Measurements from ENCODE around the gene TENM4. TPM values are rescaled to one million over a fixed set of nuclear protein-coding genes. Genes with fewer than 3 reads are reported as not detected.

TENM4 gene
- total RNA-seq, 1 experiment from 2014 or later, result 25.0 TPM

DNA sequence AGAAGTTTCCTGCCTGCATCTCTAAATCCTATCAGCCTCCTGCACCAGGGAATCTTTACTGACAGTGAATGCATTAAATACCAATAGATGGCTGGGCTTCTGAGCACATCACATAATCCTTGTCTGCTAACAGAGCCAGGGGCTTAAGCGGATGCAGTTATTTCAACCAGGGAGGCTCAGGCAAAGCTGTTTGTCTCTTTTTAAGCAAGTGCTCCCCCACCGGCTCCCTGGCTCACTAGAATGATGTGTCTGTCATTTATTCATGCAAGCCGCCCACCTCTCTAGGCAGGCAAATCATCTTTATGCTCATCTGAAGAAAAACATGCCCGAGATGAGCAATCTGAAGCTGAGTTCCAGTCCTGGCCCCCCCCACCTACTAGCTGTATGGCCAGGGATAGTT, 182.3 kb downstream of the TENM4 start (continued):
- TF ChIP-seq, protein P1, sequence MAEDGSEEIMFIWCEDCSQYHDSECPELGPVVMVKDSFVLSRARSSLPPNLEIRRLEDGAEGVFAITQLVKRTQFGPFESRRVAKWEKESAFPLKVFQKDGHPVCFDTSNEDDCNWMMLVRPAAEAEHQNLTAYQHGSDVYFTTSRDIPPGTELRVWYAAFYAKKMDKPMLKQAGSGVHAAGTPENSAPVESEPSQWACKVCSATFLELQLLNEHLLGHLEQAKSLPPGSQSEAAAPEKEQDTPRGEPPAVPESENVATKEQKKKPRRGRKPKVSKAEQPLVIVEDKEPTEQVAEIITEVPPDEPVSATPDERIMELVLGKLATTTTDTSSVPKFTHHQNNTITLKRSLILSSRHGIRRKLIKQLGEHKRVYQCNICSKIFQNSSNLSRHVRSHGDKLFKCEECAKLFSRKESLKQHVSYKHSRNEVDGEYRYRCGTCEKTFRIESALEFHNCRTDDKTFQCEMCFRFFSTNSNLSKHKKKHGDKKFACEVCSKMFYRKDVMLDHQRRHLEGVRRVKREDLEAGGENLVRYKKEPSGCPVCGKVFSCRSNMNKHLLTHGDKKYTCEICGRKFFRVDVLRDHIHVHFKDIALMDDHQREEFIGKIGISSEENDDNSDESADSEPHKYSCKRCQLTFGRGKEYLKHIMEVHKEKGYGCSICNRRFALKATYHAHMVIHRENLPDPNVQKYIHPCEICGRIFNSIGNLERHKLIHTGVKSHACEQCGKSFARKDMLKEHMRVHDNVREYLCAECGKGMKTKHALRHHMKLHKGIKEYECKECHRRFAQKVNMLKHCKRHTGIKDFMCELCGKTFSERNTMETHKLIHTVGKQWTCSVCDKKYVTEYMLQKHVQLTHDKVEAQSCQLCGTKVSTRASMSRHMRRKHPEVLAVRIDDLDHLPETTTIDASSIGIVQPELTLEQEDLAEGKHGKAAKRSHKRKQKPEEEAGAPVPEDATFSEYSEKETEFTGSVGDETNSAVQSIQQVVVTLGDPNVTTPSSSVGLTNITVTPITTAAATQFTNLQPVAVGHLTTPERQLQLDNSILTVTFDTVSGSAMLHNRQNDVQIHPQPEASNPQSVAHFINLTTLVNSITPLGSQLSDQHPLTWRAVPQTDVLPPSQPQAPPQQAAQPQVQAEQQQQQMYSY (CRISPR knock-in tag; IDR thresholded peaks at IDR 0.05), result no peak
- no peak for TF ChIP-seq SOX15 (CRISPR knock-in tag; IDR thresholded peaks at IDR 0.05)
- TF ChIP-seq EMX1 (CRISPR knock-in tag; IDR thresholded peaks at IDR 0.05), result no peak
- TF ChIP-seq JAZF1 (CRISPR knock-in tag; IDR thresholded peaks at IDR 0.05), result no peak
- TF ChIP-seq MLX (CRISPR knock-in tag; IDR thresholded peaks at IDR 0.05), result no peak

GRCh38 chr11:79255965-79256364, 184.9 kb downstream of the TENM4 start:
- H3K4me3 Mint-ChIP-seq, result no peak overlapping the region
- POLR2A ChIA-PET, result no interaction called here
- DNase-seq (ENCODE audit: low spot score), result no peak
- peaks cover 3% of the 10 kb centered on the region; the same call in 1 of the 2 replicates for H3K4me1 Mint-ChIP-seq
- H3K27me3 Mint-ChIP-seq (ENCODE audit: low read depth), result no peaks in the 10 kb centered on the region
- no peaks in the 10 kb centered on the region for H3K36me3 Mint-ChIP-seq
- no peak overlapping the region for H3K27ac Mint-ChIP-seq
- 0 out of 2 replicates have a peak, but pooled peaks cover 3% of the 10 kb centered on the region for H3K9me3 Mint-ChIP-seq
- CTCF ChIA-PET, result no interaction called here
- TF ChIP-seq ZNF671 (CRISPR knock-in tag; IDR thresholded peaks at IDR 0.05) (no peak), STAT6 (CRISPR knock-in tag; conservative IDR thresholded peaks at IDR 0.05; ENCODE audit: low read depth) (no peak), IRF2 (CRISPR knock-in tag; IDR thresholded peaks at IDR 0.05; ENCODE audit: borderline replicate concordance, low read depth) (no peak)
- TF ChIP-seq, protein P2, sequence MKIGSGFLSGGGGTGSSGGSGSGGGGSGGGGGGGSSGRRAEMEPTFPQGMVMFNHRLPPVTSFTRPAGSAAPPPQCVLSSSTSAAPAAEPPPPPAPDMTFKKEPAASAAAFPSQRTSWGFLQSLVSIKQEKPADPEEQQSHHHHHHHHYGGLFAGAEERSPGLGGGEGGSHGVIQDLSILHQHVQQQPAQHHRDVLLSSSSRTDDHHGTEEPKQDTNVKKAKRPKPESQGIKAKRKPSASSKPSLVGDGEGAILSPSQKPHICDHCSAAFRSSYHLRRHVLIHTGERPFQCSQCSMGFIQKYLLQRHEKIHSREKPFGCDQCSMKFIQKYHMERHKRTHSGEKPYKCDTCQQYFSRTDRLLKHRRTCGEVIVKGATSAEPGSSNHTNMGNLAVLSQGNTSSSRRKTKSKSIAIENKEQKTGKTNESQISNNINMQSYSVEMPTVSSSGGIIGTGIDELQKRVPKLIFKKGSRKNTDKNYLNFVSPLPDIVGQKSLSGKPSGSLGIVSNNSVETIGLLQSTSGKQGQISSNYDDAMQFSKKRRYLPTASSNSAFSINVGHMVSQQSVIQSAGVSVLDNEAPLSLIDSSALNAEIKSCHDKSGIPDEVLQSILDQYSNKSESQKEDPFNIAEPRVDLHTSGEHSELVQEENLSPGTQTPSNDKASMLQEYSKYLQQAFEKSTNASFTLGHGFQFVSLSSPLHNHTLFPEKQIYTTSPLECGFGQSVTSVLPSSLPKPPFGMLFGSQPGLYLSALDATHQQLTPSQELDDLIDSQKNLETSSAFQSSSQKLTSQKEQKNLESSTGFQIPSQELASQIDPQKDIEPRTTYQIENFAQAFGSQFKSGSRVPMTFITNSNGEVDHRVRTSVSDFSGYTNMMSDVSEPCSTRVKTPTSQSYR (CRISPR knock-in tag; IDR thresholded peaks at IDR 0.05), result no peak
- peak; percentile 36; the same call in 1 of the 2 replicates for ATAC-seq

- H3K4me3 Mint-ChIP-seq, result no peak overlapping the region
- H3K4me1 Mint-ChIP-seq, result peaks cover 7% of the 10 kb centered on the region
- no peak for DNase-seq (ENCODE audit: low spot score)
- POLR2A ChIA-PET, result interaction anchor here (0.7 kb wide), 1 partner anchor 223 kb away, joined by 3 read pairs; no protein-coding TSS in a partner anchor
- no peaks in the 10 kb centered on the region for H3K36me3 Mint-ChIP-seq
- ATAC-seq, result no peak
- 0 out of 2 replicates have a peak, but pooled peaks cover 3% of the 10 kb centered on the region for H3K9me3 Mint-ChIP-seq
- no peak overlapping the region for H3K27ac Mint-ChIP-seq
- CTCF ChIA-PET, result no interaction called here
- no peaks in the 10 kb centered on the region for H3K27me3 Mint-ChIP-seq (ENCODE audit: low read depth)
- TF ChIP-seq ZNF425 (CRISPR knock-in tag; conservative IDR thresholded peaks at IDR 0.05) (no peak), ZNF512 (CRISPR knock-in tag; IDR thresholded peaks at IDR 0.05; ENCODE audit: borderline replicate concordance) (no peak), GRHL2 (CRISPR knock-in tag; IDR thresholded peaks at IDR 0.05; ENCODE audit: insufficient replicate concordance, severe bottlenecking) (no peak), ZNF532 (CRISPR knock-in tag; IDR thresholded peaks at IDR 0.05; ENCODE audit: borderline replicate concordance) (no peak), MYBL2 (CRISPR knock-in tag; IDR thresholded peaks at IDR 0.05) (no peak)
These were observed 187.6 kb downstream of the TENM4 start for GRCh38 chr11:79253280-79253679.

All from WTC11 (cell line).